Liver (tissue), 3 donors: Measurements from ENCODE around the gene ASCL2.

Experiments used
- GABPA ChIP-seq, 2 donors: IDR thresholded peaks in 1 of 2; conservative IDR thresholded peaks in 1 of 2; 2 replicates each; pipeline ENCODE4 v1.6.1; 2016; ENCODE audit warnings: antibody characterized with exemption in 2 of 2, mild to moderate bottlenecking in 1 of 2, moderate library complexity in 1 of 2
- HNF4A ChIP-seq, 2 donors: conservative IDR thresholded peaks; 2 replicates each; pipeline ENCODE4 v1.6.1; 2016; ENCODE audit warnings: antibody characterized with exemption in 2 of 2, mild to moderate bottlenecking in 2 of 2
- NR2F2 ChIP-seq: IDR thresholded peaks from 2 replicates; pipeline ENCODE4 v1.6.1; 2016; ENCODE audit warnings: antibody characterized with exemption
- RAD21 ChIP-seq, 2 donors: IDR thresholded peaks; 2 replicates each; pipeline ENCODE4 v1.6.1; 2016; ENCODE audit warnings: antibody characterized with exemption in 2 of 2, mild to moderate bottlenecking in 2 of 2
- SP1 ChIP-seq: IDR thresholded peaks from 2 replicates; pipeline ENCODE4 v1.6.1; 2018; ENCODE audit warnings: antibody characterized with exemption, mild to moderate bottlenecking
- TAF1 ChIP-seq: conservative IDR thresholded peaks from 2 replicates; pipeline ENCODE4 v1.6.1; 2016; ENCODE audit warnings: antibody characterized with exemption, mild to moderate bottlenecking
- YY1 ChIP-seq: IDR thresholded peaks from 2 replicates; pipeline ENCODE4 v1.6.1; 2016; ENCODE audit warnings: antibody characterized with exemption, mild to moderate bottlenecking
- TF ChIP-seq, protein P1 (sequence below): fragments of 150-350 bp; IDR thresholded peaks from 2 replicates; pipeline ENCODE4 v1.5.1; 2017; ENCODE audit warnings: improper control_type of control experiment, low read depth, low read length; ENCODE audit not compliant: missing input control
- TF ChIP-seq, protein P2 (sequence below): IDR thresholded peaks from 2 replicates; pipeline ENCODE4 v1.6.1; 2016; ENCODE audit warnings: antibody characterized with exemption, mild to moderate bottlenecking
- TF ChIP-seq, protein P3 (sequence below): IDR thresholded peaks from 2 replicates; pipeline ENCODE4 v1.6.1; 2016; ENCODE audit warnings: antibody characterized with exemption
- TF ChIP-seq, protein P4 (sequence below): IDR thresholded peaks from 2 replicates; pipeline ENCODE4 v1.6.1; 2016; ENCODE audit warnings: antibody characterized with exemption
- donor health status: healthy.
- donor health status: healthy.

DNA sequence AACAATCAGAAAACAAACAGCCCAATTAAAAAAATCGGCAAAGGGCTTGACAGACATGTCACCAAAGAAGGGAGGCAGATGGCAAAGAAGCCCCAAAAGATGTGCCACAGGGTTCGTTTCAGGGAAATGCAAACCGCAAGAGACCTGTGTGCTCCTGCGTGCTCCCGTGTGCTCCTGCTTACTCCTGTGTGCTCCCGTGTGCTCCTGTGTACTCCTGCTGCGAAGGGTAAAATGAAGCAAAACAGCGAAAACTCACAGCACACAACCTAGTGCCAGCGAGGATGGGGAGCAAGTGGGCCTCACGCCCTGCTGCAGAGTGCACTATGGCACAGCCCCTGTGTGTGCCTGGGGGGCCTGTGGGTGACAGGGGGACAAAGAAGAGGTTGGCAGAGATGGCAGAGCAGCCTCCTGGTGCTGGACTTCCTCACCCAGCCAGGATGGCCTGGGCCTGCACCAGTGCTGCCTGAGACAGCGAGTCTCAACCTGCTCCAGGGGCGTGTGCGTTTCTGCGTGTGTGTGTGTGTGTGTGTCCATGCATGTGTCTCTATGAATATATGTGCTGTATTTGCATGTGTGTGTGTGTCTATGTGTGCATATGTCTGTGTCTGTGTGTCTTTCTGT, 14.0 kb downstream of the ASCL2 start:
- TF ChIP-seq HNF4A (conservative IDR thresholded peaks at IDR 0.05) (no peak), YY1 (no peak), GABPA (IDR thresholded peaks at IDR 0.05 in 1 of 2, conservative IDR thresholded peaks at IDR 0.05 in 1 of 2) (no peak), TAF1 (no peak), RAD21 (IDR thresholded peaks at IDR 0.05) (no peak), NR2F2 (no peak), SP1 (no peak)
- TF ChIP-seq, protein P1, sequence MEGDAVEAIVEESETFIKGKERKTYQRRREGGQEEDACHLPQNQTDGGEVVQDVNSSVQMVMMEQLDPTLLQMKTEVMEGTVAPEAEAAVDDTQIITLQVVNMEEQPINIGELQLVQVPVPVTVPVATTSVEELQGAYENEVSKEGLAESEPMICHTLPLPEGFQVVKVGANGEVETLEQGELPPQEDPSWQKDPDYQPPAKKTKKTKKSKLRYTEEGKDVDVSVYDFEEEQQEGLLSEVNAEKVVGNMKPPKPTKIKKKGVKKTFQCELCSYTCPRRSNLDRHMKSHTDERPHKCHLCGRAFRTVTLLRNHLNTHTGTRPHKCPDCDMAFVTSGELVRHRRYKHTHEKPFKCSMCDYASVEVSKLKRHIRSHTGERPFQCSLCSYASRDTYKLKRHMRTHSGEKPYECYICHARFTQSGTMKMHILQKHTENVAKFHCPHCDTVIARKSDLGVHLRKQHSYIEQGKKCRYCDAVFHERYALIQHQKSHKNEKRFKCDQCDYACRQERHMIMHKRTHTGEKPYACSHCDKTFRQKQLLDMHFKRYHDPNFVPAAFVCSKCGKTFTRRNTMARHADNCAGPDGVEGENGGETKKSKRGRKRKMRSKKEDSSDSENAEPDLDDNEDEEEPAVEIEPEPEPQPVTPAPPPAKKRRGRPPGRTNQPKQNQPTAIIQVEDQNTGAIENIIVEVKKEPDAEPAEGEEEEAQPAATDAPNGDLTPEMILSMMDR: no peak
- TF ChIP-seq, protein P2, sequence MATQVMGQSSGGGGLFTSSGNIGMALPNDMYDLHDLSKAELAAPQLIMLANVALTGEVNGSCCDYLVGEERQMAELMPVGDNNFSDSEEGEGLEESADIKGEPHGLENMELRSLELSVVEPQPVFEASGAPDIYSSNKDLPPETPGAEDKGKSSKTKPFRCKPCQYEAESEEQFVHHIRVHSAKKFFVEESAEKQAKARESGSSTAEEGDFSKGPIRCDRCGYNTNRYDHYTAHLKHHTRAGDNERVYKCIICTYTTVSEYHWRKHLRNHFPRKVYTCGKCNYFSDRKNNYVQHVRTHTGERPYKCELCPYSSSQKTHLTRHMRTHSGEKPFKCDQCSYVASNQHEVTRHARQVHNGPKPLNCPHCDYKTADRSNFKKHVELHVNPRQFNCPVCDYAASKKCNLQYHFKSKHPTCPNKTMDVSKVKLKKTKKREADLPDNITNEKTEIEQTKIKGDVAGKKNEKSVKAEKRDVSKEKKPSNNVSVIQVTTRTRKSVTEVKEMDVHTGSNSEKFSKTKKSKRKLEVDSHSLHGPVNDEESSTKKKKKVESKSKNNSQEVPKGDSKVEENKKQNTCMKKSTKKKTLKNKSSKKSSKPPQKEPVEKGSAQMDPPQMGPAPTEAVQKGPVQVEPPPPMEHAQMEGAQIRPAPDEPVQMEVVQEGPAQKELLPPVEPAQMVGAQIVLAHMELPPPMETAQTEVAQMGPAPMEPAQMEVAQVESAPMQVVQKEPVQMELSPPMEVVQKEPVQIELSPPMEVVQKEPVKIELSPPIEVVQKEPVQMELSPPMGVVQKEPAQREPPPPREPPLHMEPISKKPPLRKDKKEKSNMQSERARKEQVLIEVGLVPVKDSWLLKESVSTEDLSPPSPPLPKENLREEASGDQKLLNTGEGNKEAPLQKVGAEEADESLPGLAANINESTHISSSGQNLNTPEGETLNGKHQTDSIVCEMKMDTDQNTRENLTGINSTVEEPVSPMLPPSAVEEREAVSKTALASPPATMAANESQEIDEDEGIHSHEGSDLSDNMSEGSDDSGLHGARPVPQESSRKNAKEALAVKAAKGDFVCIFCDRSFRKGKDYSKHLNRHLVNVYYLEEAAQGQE: no peak
- TF ChIP-seq, protein P3, sequence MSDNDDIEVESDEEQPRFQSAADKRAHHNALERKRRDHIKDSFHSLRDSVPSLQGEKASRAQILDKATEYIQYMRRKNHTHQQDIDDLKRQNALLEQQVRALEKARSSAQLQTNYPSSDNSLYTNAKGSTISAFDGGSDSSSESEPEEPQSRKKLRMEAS: no peak
- TF ChIP-seq, protein P4, sequence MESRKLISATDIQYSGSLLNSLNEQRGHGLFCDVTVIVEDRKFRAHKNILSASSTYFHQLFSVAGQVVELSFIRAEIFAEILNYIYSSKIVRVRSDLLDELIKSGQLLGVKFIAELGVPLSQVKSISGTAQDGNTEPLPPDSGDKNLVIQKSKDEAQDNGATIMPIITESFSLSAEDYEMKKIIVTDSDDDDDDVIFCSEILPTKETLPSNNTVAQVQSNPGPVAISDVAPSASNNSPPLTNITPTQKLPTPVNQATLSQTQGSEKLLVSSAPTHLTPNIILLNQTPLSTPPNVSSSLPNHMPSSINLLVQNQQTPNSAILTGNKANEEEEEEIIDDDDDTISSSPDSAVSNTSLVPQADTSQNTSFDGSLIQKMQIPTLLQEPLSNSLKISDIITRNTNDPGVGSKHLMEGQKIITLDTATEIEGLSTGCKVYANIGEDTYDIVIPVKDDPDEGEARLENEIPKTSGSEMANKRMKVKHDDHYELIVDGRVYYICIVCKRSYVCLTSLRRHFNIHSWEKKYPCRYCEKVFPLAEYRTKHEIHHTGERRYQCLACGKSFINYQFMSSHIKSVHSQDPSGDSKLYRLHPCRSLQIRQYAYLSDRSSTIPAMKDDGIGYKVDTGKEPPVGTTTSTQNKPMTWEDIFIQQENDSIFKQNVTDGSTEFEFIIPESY: no peak
